Ovary (tissue), 3 donors: ENCODE data around the gene TLN1.

Experiments used
- EP300 ChIP-seq: sonication (generic); formaldehyde crosslinking; IDR thresholded peaks from one replicate; pipeline ENCODE4 v1.6.1; 2017; ENCODE audit warnings: antibody characterized with exemption
- POLR2A ChIP-seq: fragments of 450-650 bp; IDR thresholded peaks from one replicate; pipeline ENCODE4 v1.6.1; 2017; ENCODE audit warnings: antibody characterized with exemption, mild to moderate bottlenecking, moderate library complexity
- TF ChIP-seq, protein P1 (sequence below), 3 donors: fragments of 450-650 bp in 2 of 3; fragments of 200-600 bp in 1 of 3; IDR thresholded peaks; one replicate each; pipeline versions ENCODE4 v1.5.1 to v1.8.0; 2016 to 2022; ENCODE audit warnings: antibody characterized with exemption in 3 of 3, mild to moderate bottlenecking in 1 of 3
- donor health status: DM: no; HTN: no; CAD: no.

DNA sequence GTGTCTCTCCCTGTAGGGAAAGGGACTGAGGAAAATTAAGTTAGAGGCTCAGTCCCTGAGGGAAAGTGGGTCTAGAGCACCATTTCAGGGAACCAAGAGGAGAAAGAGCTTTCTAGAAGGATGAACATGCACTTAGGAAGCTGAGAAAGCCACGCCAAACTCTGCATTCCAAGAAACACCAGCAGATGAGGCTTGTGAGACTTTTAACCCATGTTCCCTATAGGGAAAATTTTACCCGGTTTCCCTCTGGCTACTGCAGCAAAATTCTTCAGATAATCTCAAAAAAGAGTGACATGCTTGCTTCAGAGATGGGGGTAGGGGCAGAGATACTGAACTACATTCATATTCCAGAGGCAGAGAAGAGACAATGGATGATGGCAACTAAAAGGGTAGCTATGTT is 8.6 kb downstream of the TLN1 start:
- TF ChIP-seq, protein P1, sequence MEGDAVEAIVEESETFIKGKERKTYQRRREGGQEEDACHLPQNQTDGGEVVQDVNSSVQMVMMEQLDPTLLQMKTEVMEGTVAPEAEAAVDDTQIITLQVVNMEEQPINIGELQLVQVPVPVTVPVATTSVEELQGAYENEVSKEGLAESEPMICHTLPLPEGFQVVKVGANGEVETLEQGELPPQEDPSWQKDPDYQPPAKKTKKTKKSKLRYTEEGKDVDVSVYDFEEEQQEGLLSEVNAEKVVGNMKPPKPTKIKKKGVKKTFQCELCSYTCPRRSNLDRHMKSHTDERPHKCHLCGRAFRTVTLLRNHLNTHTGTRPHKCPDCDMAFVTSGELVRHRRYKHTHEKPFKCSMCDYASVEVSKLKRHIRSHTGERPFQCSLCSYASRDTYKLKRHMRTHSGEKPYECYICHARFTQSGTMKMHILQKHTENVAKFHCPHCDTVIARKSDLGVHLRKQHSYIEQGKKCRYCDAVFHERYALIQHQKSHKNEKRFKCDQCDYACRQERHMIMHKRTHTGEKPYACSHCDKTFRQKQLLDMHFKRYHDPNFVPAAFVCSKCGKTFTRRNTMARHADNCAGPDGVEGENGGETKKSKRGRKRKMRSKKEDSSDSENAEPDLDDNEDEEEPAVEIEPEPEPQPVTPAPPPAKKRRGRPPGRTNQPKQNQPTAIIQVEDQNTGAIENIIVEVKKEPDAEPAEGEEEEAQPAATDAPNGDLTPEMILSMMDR (IDR thresholded peaks at IDR 0.05), result no peak
- TF ChIP-seq POLR2A (no peak), EP300 (no peak)
